Pons (tissue), 1 donor: ENCODE measurements around the gene PCCA.
A peak's percentile ranks its signal among the peaks of the same experiment; 100 is the strongest.

Source experiments
- DNase-seq: peaks from one replicate; pipeline ENCODE4 v3.0.0-alpha.2; 2016; ENCODE audit warnings: low spot score

Gene PCCA

GRCh38 chr13:100470866-100471505 is 382.1 kb downstream of the PCCA start:
- DNase-seq = no peak

GRCh38 chr13:100473087-100473486 is 384.2 kb downstream of the PCCA start:
- no peak for DNase-seq

- no peak for DNase-seq
Observed at GRCh38 chr13:100473501-100474044, 384.7 kb downstream of the PCCA start.

- DNase-seq = no peak
Observed at GRCh38 chr13:100476963-100477362, 388.1 kb downstream of the PCCA start.

GRCh38 chr13:100478107-100478809 is 389.4 kb downstream of the PCCA start:
- DNase-seq = no peak

GRCh38 chr13:100480676-100481075 is 391.8 kb downstream of the PCCA start:
- no peak for DNase-seq

- no peak for DNase-seq
Observed at GRCh38 chr13:100483139-100483538, 394.2 kb downstream of the PCCA start.

GRCh38 chr13:100483841-100484381 is 395.0 kb downstream of the PCCA start:
- peak; percentile 15 for DNase-seq

GRCh38 chr13:100484702-100485101 is 395.8 kb downstream of the PCCA start:
- no peak for DNase-seq

- DNase-seq = no peak
Observed at GRCh38 chr13:100485265-100485664, 396.4 kb downstream of the PCCA start.

GRCh38 chr13:100490692-100491091 is 401.8 kb downstream of the PCCA start:
- DNase-seq = no peak

GRCh38 chr13:100491164-100491842 is 402.4 kb downstream of the PCCA start:
- DNase-seq = no peak

- no peak for DNase-seq
Observed at GRCh38 chr13:100493418-100493817, 404.5 kb downstream of the PCCA start.

GRCh38 chr13:100495455-100495854 is 406.6 kb downstream of the PCCA start:
- no peak for DNase-seq

GRCh38 chr13:100497389-100497788 is 408.5 kb downstream of the PCCA start:
- DNase-seq = no peak

GRCh38 chr13:100502446-100502845 is 413.6 kb downstream of the PCCA start:
- DNase-seq = no peak

- no peak for DNase-seq
Observed at GRCh38 chr13:100503622-100504021, 414.7 kb downstream of the PCCA start.

GRCh38 chr13:100506154-100506553 is 417.3 kb downstream of the PCCA start:
- no peak for DNase-seq

- no peak for DNase-seq
Observed at GRCh38 chr13:100506600-100507422, 417.9 kb downstream of the PCCA start.

- DNase-seq = no peak
Observed at GRCh38 chr13:100508455-100508854, 419.6 kb downstream of the PCCA start.

GRCh38 chr13:100508996-100509395 is 420.1 kb downstream of the PCCA start:
- no peak for DNase-seq
